GM18526 (cell line): ENCODE measurements around the gene OR12D1.

Experiments
- POLR2A ChIP-seq: IDR thresholded peaks from 3 replicates; pipeline ENCODE4 v1.6.1; 2011; ENCODE audit not compliant: insufficient read length; ENCODE audit errors: extremely low read depth

OR12D1 gene

DNA sequence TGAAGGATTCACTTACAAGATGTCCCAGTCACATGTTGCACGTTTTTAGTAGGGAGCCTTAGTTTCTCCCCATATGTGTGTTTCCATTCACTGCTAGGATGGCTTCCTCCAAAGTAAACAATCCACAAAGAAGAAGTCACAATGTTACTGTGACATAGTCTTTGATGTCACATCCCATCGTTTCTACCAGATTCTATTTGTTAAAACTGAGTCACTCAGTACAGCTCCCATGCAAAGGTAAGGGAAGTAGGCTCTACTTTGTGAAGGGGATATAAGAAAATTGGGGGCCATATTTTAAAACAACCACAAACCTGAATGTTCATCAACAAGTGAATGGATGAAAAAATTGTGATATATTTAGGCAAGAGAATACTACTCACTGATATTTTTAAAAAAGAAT is 42.2 kb downstream of the OR12D1 start, which contains the start of the genes OR11A1 and OR2H1:
TSS of gene OR11A1 (minus strand) at position 101 of the 400 bp plus-strand sequence. CDS start 29,430 bp downstream, outside the sequence.
TSS of gene OR2H1 (plus strand) at position 185 of the 400 bp plus-strand sequence. CDS start 4,615 bp downstream, outside the sequence.
- TF ChIP-seq POLR2A, result no peak

DNA sequence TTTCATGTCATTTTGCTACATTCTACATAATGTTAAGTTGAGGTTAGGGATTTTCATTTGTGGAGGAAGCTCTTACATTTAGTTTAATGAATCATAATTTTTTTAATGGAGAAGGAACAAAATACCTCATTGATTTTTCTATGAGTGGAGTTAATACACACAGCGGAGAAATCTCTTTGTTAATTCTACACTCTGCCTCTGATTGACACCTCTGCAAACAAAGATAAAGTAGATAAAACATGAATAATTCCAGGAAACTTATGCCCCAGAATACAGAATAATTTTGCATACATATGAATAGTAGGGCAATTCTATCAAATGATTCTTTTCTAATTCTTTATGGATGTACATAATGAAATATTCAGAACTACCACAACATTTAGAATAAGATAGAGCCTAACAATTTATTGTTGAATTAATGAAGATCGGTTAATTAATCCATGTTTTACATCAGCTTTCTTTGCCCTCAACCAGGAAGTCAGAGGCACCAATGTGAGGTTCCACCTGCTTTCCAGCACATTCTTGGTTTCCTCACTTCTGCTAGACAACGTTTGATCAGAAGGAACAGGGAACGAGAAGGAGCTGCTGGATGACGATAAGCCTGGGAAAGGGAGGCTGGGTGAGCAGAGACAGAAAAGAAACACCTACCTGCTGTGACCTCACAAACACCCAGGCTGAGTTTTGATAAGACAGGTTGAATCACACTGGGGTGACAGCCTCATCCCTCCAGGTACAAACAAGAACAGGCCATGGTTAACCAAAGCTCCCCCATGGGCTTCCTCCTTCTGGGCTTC is 46.5 kb downstream of the OR12D1 start:
- TF ChIP-seq POLR2A, result no peak

DNA sequence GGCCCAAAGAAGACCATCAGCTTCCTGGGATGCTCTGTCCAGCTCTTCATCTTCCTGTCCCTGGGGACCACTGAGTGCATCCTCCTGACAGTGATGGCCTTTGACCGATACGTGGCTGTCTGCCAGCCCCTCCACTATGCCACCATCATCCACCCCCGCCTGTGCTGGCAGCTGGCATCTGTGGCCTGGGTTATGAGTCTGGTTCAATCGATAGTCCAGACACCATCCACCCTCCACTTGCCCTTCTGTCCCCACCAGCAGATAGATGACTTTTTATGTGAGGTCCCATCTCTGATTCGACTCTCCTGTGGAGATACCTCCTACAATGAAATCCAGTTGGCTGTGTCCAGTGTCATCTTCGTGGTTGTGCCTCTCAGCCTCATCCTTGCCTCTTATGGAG is 47.3 kb downstream of the OR12D1 start:
- TF ChIP-seq POLR2A, result no peak

GRCh38 chr6:29465279-29465678 is 50.6 kb downstream of the OR12D1 start:
- TF ChIP-seq POLR2A, result no peak

DNA sequence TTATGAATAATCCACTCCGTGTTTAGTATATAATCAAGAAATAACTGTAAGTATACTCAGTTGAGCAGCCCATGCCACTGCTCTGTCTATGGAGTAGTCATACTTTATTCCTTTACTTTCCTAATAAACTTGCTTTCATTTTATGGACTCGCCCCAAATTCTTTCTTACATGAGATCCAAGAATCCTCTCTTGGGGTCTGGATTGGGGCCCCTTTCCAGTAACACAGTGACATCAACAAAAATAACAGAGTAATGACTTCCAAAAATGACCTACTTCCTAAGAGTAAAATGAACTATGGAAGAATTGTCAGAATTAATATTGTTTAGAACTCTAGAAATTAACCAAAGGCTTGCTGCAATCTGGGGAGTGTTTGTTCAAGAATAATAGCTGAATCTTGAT is 51.1 kb downstream of the OR12D1 start:
- no peak for TF ChIP-seq POLR2A

DNA sequence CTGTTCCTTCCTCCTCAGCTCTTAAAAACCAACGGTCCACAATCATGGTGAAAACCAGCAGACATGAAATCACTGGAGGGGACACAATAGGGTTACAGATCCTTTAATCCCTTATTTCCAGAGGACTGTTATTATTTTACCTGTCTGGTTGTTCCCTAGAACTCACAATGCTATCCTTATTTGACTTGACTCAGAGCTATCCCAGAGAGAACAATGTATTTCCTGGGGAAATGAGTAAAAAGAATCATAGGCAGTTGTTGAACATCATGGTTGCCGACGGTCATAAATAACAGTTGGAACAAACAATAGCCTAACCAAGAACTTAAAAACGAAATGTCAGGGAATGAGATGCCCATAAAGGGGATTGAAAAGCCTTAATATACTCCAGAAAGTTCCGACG is 51.5 kb downstream of the OR12D1 start:
- TF ChIP-seq POLR2A, result no peak
